ENCODE measurements around the gene SIRT7.

SIRT7 gene

DNA sequence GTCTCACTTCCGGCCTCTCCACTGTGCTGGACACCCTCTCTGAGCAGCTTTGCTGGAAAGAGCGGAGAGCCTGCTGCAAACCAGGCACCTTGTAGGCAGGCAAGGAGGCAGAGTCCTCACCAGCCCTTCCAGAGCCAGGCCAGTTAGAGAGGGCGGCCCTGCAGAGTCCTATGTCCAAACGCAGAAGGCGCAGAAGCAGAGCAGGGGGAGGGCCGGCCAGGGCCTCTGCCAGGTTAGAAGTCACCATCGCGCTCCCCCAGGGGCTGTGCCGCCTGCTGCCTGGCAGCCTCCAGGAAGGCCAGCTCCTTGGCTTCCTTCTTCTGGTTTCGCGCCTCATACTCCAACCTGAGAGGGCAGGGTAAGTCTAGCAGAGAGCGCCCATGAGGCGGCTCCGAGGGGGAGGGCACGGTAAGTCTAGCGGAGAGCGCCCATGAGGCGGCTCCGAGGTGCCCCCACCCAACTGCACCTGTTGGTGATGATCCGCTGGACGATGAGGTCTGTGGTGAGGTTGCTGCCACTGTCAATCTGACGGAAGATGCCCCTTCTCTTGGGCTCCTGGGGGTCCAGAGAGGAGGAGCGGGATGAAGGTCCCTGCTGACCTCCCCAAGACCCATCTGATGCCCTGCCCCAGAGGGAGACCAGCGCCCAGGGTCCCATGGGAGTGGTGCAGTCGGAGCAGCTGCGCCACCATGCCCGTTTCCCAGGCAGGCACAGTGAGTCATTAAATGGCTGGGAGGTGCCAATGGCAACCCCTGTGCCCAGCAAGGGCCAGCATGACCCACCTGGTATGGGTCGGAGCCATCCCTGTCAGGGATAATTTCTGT, 13.2 kb downstream of the SIRT7 start:
- DNase-seq = no peak

DNA sequence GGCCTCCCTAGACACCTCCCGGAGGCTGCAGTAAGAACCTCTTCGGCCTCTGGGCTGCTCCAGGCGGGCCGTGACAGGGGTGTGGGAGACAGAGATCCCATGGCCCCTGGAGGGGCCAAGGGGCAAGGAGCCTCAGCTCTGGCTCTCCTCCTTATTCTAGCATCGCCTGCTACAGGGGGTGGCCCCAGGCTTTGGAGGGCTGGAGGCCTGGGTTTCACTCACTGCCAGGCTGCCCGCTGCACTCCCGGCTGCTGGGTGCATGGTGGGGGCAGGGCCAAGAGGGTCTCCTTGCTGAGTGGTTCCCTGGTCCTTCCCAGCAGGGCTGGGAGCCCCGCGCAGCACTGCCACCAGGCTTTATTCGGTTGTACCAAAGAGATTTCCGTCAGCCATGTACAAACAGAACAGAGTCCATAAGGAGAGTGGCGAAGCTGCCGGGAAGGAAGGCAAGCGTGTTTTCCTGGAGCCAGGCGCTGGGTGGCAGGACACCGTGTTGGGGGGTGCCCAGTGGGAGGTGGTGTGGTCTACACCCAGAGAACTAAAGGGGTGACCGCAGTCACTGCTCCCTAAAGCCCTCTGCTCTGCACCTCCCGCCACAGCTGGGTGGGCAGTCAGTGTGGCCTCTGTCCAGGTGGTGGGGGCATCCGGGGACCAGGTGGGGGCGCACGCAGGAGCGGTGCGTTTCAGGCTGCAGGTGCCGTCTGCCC, 13.9 kb downstream of the SIRT7 start:
- no peak for DNase-seq

DNA sequence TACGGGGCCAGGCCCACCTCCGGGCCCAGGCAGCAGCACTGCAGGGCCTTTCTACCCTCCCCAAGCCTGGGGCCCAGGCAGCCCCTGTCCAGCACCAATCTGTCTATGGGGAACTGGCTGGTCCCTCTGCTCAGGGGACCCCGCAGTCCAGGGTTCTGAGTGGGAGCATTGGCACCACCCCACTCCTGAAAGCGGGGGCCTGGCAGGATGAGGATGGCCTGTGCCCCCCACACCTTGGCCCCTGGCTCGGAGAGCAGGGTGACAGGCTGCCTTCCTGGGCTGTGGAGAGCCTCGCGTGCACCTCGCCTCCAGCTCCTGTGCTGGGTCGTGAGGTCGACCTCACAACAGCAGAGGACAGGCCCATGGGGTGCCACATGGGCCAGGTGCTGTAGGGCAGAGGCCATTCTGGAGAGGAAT, 14.6 kb downstream of the SIRT7 start:
- DNase-seq = no peak

DNA sequence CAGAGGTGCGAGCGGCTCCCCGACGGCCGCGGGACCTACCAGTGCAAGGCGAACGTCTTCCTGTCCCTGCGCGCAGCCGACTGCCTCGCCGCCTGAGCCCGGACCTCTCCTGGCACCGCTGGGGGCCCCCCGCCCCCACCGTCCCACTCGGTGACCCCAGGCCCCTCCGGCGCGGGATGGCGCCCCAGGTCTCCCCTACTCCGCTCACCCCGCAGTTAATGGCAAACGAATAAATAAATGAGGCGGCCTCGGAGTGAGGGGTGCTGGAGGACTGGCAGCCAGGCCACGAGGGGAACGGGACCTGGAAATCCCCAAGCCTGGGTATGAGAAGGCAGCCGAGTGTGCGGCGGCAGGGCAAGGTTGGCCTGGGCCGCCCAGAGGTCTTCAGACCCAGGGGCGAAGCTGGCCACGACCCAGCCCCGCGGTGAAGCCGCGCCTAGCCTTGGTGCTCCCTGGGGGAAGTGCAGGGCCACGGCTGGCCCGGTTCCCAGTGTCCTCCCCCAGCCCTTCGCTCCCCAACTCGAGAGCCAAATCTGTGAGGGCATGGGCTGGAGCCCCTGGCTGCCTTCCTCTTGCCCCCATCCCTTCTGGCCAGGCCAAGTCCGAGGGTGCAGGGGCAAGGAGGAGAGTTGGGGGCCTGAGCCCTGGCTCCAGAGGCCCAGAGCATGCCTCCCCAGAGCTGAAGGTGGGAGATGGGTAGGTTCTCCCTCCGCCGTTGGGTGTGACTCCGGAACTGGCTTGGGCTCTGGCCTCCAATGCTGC, 15.1 kb downstream of the SIRT7 start:
- no peak for DNase-seq

DNA sequence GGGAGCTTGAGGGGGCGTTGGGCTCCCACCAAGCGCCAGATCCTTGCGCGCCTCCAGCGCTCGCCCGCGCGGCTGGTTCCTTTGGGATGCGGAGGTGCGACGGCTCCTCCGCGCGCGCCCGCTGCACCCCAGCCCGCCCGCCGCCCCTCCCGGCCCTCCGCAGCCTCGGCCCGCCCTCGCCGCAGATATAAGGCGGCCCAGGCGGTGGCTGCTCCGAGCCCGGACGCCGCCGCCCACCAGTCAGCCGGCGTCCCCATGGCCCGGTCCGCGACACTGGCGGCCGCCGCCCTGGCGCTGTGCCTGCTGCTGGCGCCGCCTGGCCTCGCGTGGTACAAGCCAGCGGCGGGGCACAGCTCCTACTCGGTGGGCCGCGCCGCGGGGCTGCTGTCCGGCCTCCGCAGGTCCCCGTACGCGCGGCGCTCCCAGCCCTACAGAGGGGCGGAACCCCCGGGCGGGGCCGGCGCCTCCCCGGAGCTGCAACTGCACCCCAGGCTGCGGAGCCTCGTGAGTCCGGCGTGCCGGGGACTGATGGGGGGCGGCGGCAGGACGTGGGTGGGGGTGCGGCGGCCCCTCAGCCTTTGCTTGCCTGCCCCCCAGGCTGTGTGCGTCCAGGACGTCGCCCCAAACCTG, 15.8 kb downstream of the SIRT7 start, which contains the start of gene NPB:
NPB (plus strand) TSS at position 216 of the 630 bp plus-strand sequence; CDS start at position 256, 40 bp downstream.
- DNase-seq = no peak

DNA sequence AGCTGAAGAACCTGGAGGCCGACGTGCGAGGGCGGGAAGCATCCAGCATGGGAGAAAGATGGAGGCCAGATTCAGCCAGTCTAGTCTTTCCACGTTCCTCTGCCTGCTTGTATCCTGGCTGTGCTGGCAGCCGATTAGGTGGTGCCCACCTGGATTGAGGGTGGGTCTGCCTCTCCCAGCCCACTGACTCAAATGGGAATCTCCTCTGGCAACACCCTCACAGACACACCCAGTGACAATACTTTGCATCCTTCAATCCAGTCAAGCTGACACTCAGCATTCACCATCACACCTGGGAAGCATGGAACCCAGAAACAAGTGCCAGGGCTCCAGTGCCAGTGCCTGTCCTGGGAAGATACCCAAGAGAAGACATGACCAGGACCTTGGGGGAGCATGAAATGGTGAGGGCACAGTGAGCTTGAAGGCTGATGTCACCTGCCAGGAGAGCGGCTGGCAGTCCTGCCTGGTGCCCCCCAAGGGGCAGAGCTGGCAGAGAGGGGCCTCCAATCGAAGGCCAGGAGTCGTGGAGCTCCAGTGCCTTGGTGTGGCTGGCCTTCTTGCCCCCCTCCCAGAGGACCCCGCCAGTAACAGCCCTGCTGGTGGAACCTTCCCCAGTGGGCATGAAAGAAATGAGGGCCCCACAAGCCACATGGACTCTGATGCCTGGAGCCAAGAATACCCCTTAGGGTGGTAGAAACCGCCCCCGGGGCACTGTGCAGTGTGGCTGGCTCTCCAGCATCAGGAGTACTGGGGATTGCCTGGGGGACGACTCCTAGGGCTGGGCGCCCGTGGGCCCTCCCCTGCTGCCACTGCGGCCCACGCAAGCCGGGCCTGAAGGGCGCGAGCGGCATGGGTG, 16.6 kb downstream of the SIRT7 start:
- DNase-seq = no peak

DNA sequence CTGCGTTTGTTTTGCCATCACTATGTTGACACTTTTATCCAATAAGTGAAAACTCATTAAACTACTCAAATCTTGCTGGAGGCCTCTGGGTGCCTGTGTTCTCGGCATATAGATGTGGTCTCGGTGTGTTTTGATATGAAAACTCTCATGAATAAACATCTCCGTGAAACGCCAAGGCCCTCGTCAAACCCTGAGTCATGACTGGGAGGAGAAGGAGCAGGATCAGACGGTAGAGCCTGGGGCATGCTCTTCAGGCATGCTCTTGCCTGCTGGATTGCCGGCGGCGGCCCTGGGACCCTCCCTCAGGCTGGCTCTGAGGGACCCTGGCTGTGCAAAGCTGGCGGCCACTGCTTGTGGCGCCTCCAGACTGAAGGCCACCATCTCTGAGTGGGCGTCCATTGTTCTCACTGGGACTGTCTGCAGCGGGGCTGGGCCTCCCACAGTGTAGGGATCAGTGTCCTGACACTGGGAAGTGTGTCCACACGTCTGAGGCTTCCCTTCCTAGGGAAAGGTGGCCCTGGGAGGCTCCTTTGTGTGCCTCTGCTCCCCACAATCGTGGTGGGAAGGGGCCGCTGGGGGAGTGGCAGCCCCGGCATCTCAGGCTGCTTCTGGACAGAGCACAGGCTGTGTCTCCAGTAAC, 17.7 kb downstream of the SIRT7 start:
- no peak for DNase-seq

DNA sequence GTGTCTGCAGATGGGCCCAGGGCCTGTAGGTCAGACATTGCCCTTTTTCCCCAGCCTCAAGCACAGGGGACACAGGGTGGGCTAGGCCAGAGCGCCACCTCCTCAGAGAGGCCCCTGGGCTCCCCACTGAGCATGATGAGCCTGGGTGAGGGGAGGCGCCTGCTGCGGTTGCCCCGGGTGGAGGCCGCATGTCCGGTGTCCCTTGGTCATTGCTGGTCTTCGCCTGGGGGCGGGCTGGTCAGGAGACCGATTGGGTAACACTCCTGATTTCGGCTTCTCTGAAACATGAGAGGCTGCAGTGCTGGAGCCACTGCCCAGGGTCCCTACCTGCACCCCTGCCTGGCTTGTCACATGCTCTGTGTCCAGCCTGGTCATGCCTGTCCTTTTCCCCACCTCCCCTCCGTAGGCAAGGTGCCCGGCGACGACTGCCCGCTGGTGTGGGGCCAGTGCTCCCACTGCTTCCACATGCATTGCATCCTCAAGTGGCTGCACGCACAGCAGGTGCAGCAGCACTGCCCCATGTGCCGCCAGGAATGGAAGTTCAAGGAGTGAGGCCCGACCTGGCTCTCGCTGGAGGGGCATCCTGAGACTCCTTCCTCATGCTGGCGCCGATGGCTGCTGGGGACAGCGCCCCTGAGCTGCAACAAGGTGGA, 18.3 kb downstream of the SIRT7 start:
- no peak for DNase-seq

DNA sequence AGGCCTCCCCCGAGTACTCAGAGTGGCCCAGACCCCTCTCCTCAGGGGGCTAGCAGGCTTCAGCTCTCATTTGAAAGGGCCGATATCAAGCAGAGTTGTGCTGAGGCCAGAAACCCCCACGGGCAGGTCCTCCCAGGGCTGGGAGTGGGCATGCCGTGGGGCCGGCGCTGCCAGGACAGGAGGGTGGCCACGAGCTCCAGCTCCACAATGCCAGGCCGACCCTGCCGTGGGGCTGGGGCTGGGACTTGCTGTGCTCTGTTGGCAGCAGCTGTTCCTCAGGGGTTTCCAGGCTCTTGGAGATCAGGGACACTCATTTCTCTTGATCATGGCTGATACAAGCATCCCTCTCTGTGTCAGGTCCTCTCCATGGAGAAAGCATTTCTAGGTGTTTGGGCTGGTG, 19.1 kb downstream of the SIRT7 start:
- DNase-seq = no peak

DNA sequence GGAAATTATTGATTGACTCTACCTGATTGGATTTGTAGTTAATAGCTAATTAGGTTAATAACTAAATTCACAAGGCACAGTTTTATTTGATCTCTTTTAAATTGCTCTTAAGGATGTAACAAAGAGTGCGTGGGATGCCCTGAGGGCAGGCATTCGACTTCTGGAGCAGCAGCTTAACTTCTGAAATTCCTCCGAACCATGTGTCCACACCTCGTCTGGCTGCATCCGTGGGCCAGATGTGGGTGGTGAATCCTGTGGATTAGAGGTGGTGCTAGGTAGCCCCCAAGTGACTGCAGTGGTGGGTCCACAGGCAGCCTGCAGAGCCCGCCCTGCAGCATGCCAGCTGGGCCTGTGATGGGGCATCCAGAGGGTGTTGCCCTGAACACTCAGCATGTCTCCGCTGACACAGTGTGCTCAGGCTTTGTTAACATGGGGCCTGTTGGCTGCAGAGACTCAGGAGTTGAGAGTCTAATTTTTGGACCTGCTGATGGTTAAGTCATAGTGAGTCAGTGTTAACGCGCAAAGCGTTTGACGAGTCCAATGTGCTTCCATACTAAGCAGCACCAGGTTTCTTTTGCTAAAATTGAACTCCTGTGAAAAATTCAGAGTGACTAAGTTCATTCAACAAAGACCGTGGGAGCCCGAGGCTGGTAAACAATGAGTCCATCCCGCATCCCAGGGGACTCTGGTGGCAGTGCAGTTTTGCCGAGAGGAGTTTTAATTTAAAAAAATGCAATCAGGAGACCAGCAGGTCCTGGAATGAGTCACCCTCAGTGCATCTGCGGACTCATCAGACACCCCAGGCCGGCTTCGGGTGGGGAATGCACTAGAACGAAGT, 19.7 kb downstream of the SIRT7 start:
- no peak for DNase-seq

DNA sequence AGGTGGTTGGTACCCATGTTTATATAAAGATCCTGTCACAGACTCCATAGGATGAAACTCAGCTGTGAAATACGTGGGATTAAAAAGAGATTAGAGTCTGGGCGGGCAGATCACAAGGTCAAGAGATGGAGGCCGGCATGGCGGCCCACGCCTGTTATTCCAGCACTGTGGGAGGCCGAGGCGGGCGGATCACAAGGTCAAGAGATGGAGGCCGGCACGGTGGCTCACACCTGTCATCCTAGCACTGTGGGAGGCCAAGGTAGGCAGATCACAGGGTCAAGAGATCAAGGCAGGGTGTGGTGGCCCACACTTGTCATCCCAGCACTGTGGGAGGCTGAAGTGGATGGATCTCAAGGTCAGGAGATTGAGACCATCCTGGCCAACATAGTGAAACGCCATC, 22.6 kb downstream of the SIRT7 start:
- no peak for DNase-seq

DNA sequence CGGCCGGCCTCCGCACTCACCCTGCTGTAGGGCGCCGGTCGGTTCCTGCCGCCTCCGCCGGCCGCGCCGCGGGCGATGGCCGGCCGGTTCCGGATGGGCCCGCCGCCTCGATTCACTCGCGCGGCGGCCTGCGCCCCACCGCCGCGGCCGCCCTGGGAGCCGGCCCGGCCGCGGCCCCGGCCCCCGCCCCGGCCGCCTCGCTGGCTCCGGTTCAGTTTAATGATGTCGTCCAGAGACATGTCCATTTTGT, 26.7 kb downstream of the SIRT7 start:
- DNase-seq = no peak

DNA sequence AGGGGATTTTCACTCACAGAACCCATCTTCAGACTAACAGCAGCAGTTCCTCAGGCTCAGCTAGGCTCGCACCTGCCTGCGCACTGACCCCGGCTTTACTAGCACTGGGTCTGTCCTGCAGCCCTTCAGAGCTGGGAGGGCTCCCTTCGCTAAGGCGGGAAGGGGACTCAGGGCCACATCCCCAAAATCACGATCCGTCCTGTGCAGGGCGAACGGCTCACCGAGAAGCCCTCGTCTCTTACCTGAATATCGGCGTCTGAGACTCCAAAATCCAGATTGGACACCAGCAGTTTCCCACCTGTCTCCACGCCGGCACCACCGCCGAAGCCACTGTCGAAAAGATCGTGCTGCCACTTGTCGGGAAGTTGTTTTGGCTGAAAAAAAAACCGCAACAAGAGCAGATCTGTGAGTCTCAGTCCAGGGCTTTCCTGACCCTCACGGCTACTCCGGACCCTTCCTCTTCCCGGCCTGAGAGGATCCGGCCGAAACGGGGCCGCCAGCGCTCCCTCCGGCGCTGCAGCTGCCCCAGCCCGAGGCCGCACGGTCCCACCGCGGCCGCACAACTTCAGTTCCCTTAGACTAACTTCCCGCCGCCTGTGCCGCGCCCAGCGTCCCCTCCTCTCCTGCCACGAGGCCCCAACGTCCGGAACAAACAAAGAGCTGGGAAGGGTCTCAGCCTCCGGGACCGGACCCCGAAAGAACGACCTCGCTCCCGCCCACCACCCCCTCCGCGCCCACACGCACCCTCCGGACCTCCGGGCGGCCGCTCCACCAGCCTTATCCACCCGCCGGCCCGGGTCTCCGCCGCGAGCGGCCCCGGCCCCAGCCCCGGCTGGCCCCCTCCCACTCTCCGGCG, 27.3 kb downstream of the SIRT7 start:
- DNase-seq = no peak

DNA sequence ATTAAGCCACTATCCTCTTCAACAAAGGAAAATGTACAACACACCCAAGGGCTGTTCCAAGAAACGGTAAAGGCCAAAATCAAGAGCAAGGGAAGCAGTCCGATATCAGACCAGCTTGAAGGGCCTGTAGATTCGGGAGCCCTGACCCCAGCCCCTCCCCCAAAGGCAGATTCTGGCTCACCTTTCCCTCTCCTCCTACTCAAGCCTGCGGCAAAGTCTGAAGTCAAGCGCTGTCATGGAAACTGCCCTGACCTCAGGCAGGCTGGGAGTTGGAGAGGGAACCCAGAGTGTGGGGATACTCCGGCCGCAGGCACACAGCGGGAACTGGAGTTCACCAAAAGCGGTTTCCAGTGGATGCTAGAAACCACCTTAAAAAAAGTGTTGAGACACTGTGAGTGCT, 28.4 kb downstream of the SIRT7 start:
- no peak for DNase-seq

DNA sequence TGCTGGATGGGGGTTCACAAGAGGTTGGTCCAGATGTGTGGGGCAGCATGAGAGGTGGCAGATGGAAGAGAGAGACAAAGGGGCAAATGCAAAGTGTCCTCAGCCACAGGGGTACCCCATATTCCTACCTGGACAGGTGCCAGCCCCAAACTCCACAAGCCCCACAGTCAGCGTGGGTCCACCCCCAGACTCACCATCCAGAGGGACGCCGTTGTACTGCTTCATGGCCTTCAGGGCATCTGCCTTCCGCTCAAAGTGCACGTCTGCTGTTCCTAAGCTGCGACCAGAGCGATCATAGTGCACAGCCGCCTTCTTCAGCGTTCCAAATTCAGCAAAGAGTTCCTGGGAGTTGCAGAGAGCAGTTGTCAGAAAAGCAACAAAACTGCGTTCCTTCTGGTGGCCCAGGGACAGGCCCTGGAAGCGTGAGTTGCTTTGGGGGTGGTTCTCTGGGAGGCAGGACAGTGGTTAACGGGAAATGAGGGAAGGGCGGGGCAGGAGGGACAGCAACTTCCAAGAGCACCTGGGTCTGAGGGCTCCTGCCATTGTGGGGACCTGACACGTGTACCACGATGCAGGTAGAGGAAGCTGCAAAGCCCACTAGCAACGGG, 28.9 kb downstream of the SIRT7 start:
- DNase-seq = no peak

DNA sequence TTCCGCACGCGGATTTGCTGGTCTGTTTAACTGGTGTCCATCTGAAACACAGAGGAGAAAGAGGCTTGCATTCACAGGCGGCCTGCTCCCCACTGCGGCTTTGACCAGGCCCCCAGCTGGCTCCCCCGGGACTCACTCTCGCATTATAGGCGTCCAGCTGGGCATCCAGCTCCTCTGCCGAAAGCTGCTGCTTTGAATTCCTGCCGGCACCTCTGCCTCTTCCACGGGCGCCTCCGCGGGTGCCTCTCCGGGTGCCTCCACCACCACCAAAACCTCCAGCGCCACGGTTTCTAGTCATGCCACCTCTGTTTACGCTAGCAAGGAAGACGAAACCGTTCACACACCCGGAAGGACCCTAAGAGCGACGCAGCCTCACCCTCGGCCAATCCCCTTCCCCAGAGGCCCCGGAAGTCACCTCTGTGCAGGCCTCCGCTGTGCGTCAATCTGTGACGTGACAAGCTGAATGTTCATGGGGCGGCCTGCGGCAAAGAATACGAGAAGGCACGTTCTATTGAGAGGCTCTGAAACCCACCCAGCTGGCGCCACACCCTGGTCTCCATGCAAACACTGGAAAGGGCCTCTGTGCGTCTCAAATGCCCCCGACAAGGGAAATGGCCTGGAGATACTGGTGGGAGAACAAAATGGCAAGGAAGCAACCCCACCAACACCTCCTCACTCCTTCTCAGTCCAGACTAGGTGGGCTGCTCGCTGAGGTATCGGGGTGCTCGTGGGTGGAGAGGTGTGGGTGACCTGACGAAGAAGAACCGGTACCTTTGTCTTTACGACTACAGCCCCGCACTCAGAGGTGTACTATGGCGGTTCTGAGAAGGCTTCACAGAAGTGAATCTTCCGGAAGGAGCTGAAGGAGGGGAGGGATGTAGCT, 29.6 kb downstream of the SIRT7 start:
- no peak for DNase-seq

DNA sequence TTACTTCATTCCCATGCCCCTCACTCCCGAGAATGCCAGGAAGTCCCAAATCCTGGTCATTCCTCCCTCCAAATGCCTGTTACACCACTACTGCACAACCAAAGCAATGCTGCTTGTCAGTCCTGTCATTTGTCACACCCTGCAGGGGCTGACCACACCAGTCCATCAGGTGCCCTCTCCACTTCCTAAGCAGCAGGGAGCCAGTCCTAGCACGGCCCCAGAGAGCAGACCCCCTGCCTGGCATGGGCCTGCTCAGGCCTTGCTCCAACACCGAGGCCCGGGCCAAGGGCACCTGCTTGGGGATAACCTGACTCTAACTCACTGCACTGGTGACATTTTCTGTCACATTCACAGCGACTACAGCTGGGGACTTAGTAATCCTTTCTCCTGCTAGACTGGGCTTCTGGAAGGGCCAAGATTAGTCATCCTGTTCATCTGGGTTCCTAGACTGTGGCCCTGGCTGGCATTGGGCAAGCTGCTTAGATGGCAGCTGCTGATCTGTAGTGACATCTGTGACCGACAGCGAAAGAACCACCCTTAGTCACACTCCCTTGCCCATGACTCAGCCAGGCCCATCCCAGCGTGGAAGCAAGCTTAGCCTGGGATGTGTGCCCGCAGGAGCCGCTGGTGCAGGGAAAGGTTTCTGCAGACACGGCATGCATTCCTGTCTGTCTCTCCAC, 32.0 kb downstream of the SIRT7 start:
- DNase-seq = no peak

Measured in COR-L47 (cell line).